Transverse colon (tissue), 4 donors: ENCODE measurements around the gene ABCC1. TPM values are rescaled to one million over a fixed set of nuclear protein-coding genes. Genes with fewer than 3 reads are reported as not detected.

Experiments
- DNase-seq: peaks from one replicate; pipeline ENCODE4 v3.0.0-alpha.2; 2019
- H3K27ac ChIP-seq, 4 donors: fragments of 200-600 bp; sonication (generic); 2 replicates each; pipeline ENCODE4 v1.5.1; 2016 to 2018; ENCODE audit warnings: inconsistent platforms in 4 of 4
- H3K27me3 ChIP-seq: fragments of 200-600 bp; sonication (generic); 2 replicates; pipeline ENCODE4 v1.5.1; 2017; ENCODE audit warnings: inconsistent platforms
- H3K36me3 ChIP-seq, 4 donors: fragments of 200-600 bp; sonication (generic); 2 replicates each; pipeline ENCODE4 v1.5.1; 2017 to 2019; ENCODE audit warnings: inconsistent platforms in 4 of 4
- H3K4me1 ChIP-seq, 4 donors: fragments of 200-600 bp; sonication (generic); 2 replicates each; pipeline ENCODE4 v1.5.1; 2017 to 2020; ENCODE audit warnings: inconsistent platforms in 4 of 4
- H3K4me3 ChIP-seq, 4 donors: fragments of 200-600 bp; sonication (generic); 1 replicate in 1 of 4; 2 replicates in 3 of 4; pipeline versions ENCODE4 v1.5.1 to v1.6.1; 2017 to 2019; ENCODE audit warnings: inconsistent platforms in 4 of 4
- H3K9me3 ChIP-seq, 2 donors: fragments of 200-600 bp; sonication (generic); 2 replicates each; pipeline ENCODE4 v1.5.1; 2017 to 2019; ENCODE audit warnings: inconsistent platforms in 2 of 2
- EP300 ChIP-seq: sonication (generic); formaldehyde crosslinking; IDR thresholded peaks from one replicate; pipeline ENCODE4 v1.6.1; 2017; ENCODE audit warnings: antibody characterized with exemption, low read depth
- POLR2A ChIP-seq: fragments of 450-650 bp; IDR thresholded peaks from one replicate; pipeline ENCODE4 v1.6.1; 2016; ENCODE audit warnings: antibody characterized with exemption, mild to moderate bottlenecking, moderate library complexity
- POLR2AphosphoS5 ChIP-seq, 3 donors: sonication (generic); formaldehyde crosslinking; IDR thresholded peaks; one replicate each; pipeline ENCODE4 v1.6.1; 2016; ENCODE audit warnings: antibody characterized with exemption in 3 of 3
- WGBS, 2 donors: methylation state at CpG; one replicate each; pipeline ENCODE4 v1.1.5; 2018; ENCODE audit warnings: low coverage in 1 of 2; 5-methylcytosine and 5-hydroxymethylcytosine counted together
- in situ Hi-C, 4 donors: fragments of 200-750 bp; cut with MboI; loops; one replicate each; pipeline versions ENCODE4 v1.15.0 to v1.15.1; 2017; ENCODE audit warnings: low sequenced_read_pairs in 3 of 4, low pct_ligation_motif_present in 1 of 4, low pct_unique_long_range_greater_than_20kb in 1 of 4
- intact Hi-C: fragments of 100-400 bp; cut with DNase I; formaldehyde crosslinking; loops from one replicate; pipeline ENCODE4 v1.15.1; 2023; ENCODE audit warnings: low total_unique reads
- total RNA-seq, 4 donors: library from RNA; depleted of rRNA; stranded (reverse); fragments of >200 nt; gene quantifications; one replicate each; pipeline ENCODE4 v1.1.0, GENCODE V29; 2016
- TF ChIP-seq, protein P1 (sequence below), 5 experiments: fragments of 200-600 bp in 3 of 5; fragments of 450-650 bp in 2 of 5; sonication (generic) in 3 of 5; IDR thresholded peaks; 1 replicate in 2 of 5; 2 replicates in 3 of 5; pipeline ENCODE4 v1.5.1; 2016 to 2017; ENCODE audit warnings: antibody characterized with exemption in 5 of 5, inconsistent platforms in 3 of 5, mild to moderate bottlenecking in 2 of 5, moderate library complexity in 1 of 5

Gene ABCC1
- total RNA-seq, 4 donors from 2014 or later: 17.1 to 67.3 (median 36.9) TPM

DNA sequence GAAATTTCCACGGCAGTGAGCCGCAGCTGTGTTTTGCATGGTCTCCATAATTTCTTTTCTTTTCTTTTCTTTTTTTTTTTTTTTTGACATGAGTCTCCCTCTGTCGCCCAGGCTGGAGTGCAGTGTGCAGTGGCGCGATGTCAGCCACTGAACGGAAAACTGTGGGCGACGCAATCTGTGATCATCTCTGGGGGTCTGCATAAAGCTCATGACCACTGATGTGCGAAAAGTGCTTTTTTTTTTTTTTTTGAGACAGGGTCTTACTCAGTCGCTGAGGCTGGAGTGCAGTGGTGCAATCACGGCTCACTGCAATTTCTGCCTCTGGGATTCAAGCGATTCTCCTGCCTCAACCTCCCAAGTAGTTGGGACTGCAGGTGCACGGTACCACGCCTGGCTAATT, 156.2 kb downstream of the ABCC1 start:
- TF ChIP-seq EP300 (no peak), POLR2AphosphoS5 (IDR thresholded peaks at IDR 0.05) (no peak), POLR2A (no peak)
- TF ChIP-seq, protein P1, sequence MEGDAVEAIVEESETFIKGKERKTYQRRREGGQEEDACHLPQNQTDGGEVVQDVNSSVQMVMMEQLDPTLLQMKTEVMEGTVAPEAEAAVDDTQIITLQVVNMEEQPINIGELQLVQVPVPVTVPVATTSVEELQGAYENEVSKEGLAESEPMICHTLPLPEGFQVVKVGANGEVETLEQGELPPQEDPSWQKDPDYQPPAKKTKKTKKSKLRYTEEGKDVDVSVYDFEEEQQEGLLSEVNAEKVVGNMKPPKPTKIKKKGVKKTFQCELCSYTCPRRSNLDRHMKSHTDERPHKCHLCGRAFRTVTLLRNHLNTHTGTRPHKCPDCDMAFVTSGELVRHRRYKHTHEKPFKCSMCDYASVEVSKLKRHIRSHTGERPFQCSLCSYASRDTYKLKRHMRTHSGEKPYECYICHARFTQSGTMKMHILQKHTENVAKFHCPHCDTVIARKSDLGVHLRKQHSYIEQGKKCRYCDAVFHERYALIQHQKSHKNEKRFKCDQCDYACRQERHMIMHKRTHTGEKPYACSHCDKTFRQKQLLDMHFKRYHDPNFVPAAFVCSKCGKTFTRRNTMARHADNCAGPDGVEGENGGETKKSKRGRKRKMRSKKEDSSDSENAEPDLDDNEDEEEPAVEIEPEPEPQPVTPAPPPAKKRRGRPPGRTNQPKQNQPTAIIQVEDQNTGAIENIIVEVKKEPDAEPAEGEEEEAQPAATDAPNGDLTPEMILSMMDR (IDR thresholded peaks at IDR 0.05): no peak
- peaks cover 0 to 7% (median 0%) of the 10 kb centered on the region in 4 donors for H3K4me1 ChIP-seq
- no peaks in the 10 kb centered on the region for H3K27me3 ChIP-seq
- WGBS, 2 donors: 83 to 88% methylated on average over 6 to 14 of the region's 14 CpGs
- H3K36me3 ChIP-seq: peaks cover 0 to 20% (median 9%) of the 10 kb centered on the region in 4 donors
- H3K27ac ChIP-seq: no peak overlapping the region
- intact Hi-C loops: no loop called here
- DNase-seq: no peak
- in situ Hi-C loops: loop anchor here in 1 of 4 donors (25.0 kb wide), 1 partner anchor 243 kb away; the partner anchor contains the start of gene MYH11
- H3K9me3 ChIP-seq: no peaks in the 10 kb centered on the region
- no peak overlapping the region for H3K4me3 ChIP-seq

DNA sequence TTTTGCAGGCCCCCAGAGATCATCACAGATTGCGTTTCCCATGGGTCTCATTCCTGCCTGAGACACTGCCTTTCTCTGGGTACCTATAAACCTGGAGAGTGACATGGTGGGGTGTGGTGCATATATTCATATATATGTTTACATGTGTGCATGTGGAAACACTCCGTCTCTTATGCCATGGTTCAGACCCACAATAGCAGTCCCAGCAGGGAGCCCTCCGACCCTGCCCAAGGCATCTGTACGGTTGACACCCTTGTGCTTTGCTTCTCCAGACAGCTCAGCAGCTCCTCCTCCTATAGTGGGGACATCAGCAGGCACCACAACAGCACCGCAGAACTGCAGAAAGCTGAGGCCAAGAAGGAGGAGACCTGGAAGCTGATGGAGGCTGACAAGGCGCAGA, 157.1 kb downstream of the ABCC1 start:
- H3K4me3 ChIP-seq: no peak overlapping the region
- intact Hi-C loops (no loop called here), in situ Hi-C loops (loop anchor here in 1 of 4 donors (25.0 kb wide), 1 partner anchor 244 kb away; the partner anchor contains the start of gene MYH11)
- no peaks in the 10 kb centered on the region for H3K27me3 ChIP-seq
- TF ChIP-seq POLR2A (no peak), POLR2AphosphoS5 (IDR thresholded peaks at IDR 0.05) (no peak), EP300 (no peak)
- TF ChIP-seq, protein P1 (IDR thresholded peaks at IDR 0.05): no peak
- 91 to 96% methylated on average over 3 to 6 of the region's 6 CpGs for WGBS, 2 donors
- H3K9me3 ChIP-seq: no peaks in the 10 kb centered on the region
- H3K27ac ChIP-seq: no peak overlapping the region
- H3K36me3 ChIP-seq: peaks cover 0 to 20% (median 9%) of the 10 kb centered on the region in 4 donors
- H3K4me1 ChIP-seq: peaks cover 0 to 7% (median 0%) of the 10 kb centered on the region in 4 donors
- DNase-seq: no peak

DNA sequence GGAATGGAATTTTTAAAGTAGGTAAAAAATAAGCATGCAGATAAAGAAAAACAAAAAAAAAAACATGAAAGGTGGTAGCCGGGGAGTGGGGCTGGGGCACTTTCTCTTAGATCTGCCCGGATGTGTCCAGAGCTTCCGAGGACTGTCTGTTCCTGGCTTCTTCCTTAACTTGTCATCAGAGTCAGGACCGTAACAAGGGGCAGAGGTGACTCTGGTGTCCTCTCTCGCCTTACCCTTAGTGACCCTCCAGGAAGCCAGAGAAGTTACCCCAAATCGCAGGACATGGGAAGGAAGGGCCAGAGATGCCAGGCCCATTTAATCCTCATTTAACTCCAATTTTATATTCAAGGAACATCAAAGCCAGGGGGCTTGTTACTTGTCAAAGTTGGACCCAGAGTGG, 158.4 kb downstream of the ABCC1 start:
- in situ Hi-C loops: loop anchor here in 1 of 4 donors (25.0 kb wide), 1 partner anchor 246 kb away; the partner anchor contains the start of gene MYH11
- Histone ChIP-seq H3K4me1 (peaks cover 0 to 7% (median 0%) of the 10 kb centered on the region in 4 donors), H3K27me3 (no peaks in the 10 kb centered on the region), H3K27ac (peak overlapping the region in 2 of 4 donors; percentile 40 to 41), H3K9me3 (no peaks in the 10 kb centered on the region), H3K36me3 (peaks cover 0 to 29% (median 15%) of the 10 kb centered on the region in 4 donors), H3K4me3 (no peak overlapping the region)
- WGBS, 2 donors: 71 to 74% methylated on average over 6 of the region's 6 CpGs
- intact Hi-C loops: no loop called here
- DNase-seq: no peak
- TF ChIP-seq POLR2A (no peak), POLR2AphosphoS5 (IDR thresholded peaks at IDR 0.05) (no peak), EP300 (no peak)
- TF ChIP-seq, protein P1 (IDR thresholded peaks at IDR 0.05): no peak

DNA sequence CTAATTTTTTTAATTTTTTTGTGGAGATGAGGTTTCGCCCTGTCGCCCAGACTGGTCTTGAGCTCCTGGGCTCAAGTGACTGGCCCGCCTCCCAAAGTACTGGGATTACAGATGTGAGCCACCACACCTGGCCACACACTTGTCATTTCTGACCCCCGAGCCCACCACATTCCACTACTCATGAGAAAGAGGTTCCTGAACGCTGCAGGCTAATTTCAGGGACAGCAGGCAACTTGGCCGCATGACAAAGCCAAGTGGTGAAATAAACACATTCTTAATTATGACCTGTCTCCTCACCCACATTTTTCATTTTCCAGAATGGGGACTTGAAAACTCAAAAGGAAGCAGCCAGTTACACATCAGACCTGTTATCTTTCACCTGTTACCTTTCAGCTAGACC, 159.3 kb downstream of the ABCC1 start:
- no peak for DNase-seq
- H3K4me3 ChIP-seq: no peak overlapping the region
- no peaks in the 10 kb centered on the region for H3K9me3 ChIP-seq
- intact Hi-C loops: no loop called here
- in situ Hi-C loops: loop anchor here in 1 of 4 donors (25.0 kb wide), 1 partner anchor 246 kb away; the partner anchor contains the start of gene MYH11
- H3K27me3 ChIP-seq: no peaks in the 10 kb centered on the region
- TF ChIP-seq POLR2A (no peak), EP300 (no peak), POLR2AphosphoS5 (IDR thresholded peaks at IDR 0.05) (no peak)
- WGBS, 2 donors: 80% methylated on average over 6 of the region's 6 CpGs; no CpG with 5 or more reads in 1 of the 2 donors
- peaks cover 0 to 30% (median 13%) of the 10 kb centered on the region in 4 donors for H3K36me3 ChIP-seq
- H3K27ac ChIP-seq: peak overlapping the region in 3 of 4 donors; percentile 12 to 60 (median 40)
- peaks cover 0 to 7% (median 0%) of the 10 kb centered on the region in 4 donors for H3K4me1 ChIP-seq
